Subcutaneous adipose tissue (tissue), 4 donors: ENCODE measurements around the gene DLGAP1. TPM values are rescaled to one million over a fixed set of nuclear protein-coding genes. Genes with fewer than 3 reads are reported as not detected.

Experiments
- CTCF ChIP-seq: fragments of 450-650 bp; IDR thresholded peaks from one replicate; pipeline ENCODE4 v1.5.1; 2016; ENCODE audit warnings: low read depth, mild to moderate bottlenecking, control low read depth, antibody characterized with exemption, moderate library complexity
- total RNA-seq, 4 donors: library from RNA; depleted of rRNA; stranded (reverse); fragments of >200 nt; gene quantifications; one replicate each; pipeline ENCODE4 v1.1.0, GENCODE V29; 2016

DLGAP1 gene
- total RNA-seq, 4 donors from 2014 or later = 0.44 to 3.3 (median 0.99) TPM

GRCh38 chr18:4444306-4444705 lies 10.8 kb downstream of the DLGAP1 start:
- no peak for TF ChIP-seq CTCF

- TF ChIP-seq CTCF = no peak
These were observed 14.0 kb downstream of the DLGAP1 start for GRCh38 chr18:4441098-4441497.

DNA sequence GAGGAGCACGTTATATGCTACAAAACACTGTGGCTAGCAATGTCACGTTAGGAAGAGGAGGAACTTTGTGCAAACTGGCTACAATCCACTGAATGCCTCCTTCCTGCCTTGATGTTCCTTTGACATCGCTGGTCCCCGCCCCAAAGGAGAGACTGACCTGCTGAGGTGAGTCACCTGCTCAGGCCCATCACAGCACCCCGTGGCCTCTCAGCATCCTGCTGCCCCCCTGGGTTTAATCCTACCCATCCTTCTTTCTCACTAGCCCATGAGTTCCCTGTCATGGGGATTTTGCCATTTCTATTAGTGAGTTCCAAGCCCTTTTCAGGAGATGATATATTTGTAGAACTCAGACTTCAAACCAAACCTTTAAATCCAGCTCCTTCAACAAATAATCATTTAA lies 16.2 kb downstream of the DLGAP1 start:
- TF ChIP-seq CTCF = no peak

DNA sequence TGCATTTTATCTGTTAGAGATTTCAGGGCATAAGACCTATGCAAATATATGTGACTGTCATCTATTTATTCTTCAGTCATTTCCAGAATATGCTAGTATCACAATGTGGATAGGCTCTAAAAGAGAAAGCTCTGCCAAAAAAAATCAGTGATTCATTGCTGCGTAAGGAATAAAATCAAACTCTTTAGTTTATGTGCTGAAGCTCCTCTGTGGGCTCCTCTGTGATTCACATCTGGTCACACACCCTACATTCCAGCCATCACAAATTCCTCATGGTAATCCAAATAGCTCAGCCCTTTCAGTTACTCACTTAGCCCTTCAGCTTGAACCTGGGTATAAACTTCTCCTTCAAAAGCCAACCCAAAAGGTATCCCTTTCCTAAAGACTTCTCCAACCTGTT lies 21.4 kb downstream of the DLGAP1 start:
- TF ChIP-seq CTCF = no peak

- TF ChIP-seq CTCF = no peak
These were observed 24.3 kb downstream of the DLGAP1 start for GRCh38 chr18:4430836-4431235.

GRCh38 chr18:4417714-4418113 lies 37.4 kb downstream of the DLGAP1 start:
- TF ChIP-seq CTCF = no peak

- TF ChIP-seq CTCF = no peak
These were observed 38.1 kb downstream of the DLGAP1 start for GRCh38 chr18:4416976-4417375.
